ENCODE results near the gene PGGHG. TPM values are rescaled to one million over a fixed set of nuclear protein-coding genes. Genes with fewer than 3 reads are reported as not detected.
"Not testable (repeated sequence)": the region's sequence is repeated elsewhere in the genome, so short reads cannot be mapped to it uniquely, and the experiment has no call there.

Gene PGGHG
- total RNA-seq, 1 donor from 2014 or later: 2.4 TPM

DNA sequence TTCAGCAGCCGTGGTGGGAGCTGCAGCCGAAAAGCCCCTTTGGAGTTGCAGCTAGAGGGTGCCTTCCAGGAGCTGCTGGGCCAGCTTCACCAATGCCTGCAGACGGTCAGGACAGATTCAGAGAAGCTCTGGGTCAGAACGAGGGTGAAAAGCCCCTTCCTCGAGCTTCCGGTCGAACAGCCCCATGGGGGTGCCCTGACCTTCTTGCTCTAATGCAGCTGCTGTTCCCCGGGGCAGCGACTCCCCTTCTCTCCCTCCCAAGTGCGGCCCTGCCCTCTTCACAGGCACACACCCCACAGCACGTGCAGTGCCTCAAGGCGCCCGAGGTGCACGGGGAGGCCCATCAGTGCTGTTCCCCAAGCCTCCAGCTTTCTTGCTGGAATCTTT, 41.4 kb downstream of the PGGHG start:
- no peak for ATAC-seq

DNA sequence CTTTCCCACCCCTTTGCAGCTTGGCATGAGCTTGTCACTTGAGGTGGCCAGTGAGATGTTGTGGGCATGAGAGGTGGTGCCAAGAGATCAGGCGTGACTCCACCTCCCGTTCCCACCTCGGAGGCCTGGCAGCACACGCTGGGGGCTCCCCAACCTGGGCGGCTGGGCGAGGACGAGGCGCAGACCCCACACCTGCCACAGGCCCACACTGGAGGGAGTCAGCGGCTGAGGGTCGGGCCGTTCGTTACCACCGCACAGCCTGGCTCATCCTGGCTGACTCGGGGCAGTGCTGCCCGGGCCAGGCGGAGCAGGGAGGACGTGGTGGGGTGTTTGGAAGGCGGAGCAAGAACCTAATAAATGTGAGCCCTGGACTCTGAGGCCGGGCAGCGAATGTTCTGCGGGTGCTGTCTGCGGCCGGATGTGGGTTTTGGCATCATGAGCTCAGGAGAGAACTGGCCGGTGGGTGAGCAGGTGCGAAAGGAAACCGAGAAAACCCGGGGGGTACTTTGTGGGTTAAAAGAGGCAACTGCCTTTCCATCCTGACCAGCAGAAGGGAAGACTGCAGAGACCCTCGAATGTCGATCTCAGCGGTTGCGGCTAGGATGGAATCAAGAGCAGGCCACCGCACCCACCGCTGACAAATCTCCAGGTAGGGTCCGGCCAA, 41.9 kb downstream of the PGGHG start:
- ATAC-seq: no peak

DNA sequence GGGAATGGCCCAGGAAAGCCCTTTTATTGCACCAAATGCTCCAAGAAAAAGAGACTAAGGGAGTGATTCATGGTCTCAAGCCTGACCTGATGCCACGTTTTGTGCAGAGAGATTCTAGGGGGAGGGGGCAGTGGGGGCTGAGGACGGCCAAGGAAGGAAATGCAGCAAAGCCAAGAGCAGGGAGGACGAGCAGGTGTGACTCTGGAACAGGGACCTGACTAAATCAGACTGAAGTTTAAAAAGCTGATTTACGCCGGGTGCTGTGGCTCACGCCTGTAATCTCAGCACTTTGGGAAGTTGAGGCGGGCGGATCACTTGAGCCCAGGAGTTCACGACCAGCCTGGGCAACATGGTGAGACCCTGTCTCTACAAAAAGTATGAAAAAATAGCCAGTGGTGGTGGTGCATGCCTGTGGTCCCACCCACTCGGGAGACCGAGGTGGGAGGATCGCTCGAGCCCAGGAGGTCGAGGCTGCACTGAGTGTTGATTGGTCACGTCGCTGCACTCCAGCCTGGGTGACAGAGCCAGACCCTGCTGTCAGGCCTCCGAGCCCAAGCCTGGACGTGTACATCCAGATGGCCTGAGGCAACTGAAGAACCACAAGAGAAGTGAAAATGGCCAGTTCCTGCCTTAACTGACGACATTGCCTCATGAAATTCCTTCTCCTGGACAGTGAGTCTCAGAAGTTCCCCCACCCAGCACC, 42.6 kb downstream of the PGGHG start:
- no peak for ATAC-seq

DNA sequence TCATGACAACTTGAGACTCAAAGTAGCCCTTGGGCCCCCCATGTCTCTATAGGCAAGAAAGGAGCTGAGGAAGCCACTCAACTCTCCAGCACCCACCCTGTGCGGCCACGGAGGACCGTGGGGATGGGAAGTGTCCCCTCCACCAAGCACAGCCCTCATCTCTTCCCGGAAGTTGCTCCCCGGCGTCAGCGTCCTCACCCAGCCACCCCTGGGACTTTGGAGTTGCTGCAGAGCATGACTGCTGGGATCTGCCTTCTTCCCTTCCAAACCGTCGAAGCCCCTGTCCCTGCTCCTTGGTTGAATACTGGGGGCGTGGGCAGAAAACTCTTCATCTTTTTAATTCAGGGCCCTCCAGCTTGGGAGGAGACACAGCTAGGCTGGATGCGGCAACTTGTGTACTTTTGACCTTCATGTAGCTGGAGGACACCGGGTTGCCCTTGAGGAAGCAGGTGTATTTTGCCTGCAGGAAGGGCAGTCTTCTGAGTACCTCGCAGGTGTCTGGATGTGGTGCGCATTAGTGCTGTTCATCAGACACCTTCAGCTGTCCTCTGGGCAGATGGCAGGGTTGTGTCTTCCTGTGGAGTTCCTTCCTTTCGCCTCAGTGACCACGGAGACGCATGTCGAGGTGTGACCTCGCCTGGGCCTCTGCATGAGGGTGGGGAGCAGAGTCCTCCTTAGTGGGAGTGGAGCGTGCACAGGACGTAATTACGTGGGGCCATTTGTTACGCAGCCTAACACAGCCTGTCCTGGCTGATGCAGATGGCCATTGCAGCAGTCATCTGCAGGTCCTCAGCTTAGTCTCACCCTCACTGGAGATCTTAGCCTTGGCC, 43.9 kb downstream of the PGGHG start:
- ATAC-seq: no peak

DNA sequence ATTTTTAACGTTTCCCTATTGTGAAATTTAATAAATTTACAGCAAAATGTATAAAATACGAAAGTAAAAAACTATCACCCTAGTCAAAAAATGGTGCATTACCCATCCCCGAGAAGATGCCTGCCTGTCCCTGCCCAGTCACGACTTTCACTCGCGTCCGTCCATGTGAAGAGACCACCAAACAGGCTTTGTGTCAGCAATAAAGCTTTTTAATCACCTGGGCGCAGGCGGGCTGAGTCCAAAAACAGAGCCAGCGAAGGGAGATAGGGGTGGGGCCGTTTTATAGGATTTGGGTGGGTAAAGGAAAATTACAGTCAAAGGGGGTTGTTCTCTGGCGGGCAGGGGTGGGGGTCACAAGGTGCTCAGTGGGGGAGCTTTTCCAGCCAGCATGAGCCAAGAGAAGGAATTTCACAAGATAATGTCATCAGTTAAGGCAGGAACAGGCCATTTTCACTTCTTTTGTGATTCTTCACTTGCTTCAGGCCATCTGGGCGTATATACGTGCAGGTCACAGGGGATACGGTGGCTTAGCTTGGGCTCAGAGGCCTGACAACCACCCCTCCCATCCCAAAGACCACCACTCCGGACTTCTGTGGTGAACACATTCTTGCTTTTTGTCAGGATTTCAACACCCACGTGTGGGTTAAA, 44.8 kb downstream of the PGGHG start:
- not testable (repeated sequence) for ATAC-seq

DNA sequence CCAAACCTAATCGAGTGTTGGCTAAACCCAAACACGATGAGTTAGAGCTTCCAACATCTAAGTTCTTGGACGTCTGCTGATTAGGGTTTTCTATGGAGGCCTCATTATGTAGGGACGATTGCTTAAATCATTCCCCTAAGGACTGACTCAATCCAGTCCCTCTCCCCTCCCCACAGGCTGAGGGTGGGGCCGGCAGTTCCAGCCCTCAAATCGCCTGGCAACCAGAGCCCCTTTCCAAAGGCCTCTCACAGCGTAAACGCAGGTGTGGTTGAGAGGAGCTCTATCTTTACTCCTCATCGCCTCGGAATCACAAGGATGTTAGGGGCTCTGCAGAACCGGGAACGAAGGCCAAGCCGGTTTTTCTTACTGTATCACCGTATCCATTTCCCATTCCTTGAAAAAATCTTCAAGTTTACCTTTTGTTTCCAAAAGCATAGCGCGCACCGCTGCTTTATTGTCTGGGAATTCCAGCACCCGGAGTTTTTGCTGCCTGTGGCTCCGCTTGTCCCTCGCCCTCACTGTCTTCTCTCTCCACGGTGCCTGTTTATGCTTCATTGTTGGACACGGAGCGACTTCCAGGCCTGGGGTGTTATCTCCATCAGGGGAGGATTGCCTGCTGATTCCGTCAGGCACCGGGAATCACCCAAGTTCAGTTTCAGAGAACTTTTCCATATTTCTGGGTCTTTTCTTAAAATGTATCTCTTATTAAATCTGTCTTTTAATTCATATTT, 45.5 kb downstream of the PGGHG start:
- ATAC-seq: no peak

DNA sequence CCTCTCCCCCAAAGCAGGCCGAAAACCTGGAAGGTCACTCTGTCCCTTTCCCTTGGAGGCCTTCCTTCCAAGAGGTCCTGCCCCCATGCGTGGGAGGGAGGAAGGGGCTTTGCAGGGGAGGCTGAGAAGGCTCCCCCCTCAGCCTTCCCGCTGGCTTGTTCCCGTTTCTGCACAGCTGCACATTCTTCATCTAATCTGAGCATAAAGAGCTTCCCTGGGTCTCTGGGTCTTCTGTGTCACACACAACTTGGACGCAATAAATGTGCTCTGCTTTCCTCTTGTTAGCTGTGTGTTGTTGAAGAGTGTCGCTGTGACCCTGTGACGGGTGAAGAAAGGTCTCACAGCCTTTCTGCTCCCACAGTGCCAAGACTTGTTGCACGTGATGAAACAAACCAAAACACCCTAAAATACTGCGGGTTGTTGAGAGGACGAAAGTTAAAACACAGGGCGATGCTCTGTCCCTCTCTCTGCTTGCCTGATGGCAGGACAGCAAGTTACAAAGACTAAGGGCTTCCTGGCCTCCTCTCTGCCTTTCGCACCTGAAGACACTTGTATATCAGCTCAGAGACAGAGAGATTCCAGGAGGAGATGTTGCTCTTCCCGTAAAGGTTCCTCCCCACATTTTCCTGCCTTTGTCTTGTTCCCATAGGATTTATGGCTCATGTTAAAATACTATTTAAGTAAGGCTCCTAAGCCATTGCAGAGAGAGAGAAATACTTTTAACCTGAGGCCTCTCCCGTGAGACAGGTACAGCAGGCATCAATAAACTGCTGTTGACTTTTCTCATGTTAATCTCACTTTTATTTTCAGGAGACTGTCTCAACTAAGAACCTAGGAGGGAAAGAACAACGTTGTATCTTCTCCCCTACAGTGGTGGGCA, 47.1 kb downstream of the PGGHG start:
- ATAC-seq: no peak

DNA sequence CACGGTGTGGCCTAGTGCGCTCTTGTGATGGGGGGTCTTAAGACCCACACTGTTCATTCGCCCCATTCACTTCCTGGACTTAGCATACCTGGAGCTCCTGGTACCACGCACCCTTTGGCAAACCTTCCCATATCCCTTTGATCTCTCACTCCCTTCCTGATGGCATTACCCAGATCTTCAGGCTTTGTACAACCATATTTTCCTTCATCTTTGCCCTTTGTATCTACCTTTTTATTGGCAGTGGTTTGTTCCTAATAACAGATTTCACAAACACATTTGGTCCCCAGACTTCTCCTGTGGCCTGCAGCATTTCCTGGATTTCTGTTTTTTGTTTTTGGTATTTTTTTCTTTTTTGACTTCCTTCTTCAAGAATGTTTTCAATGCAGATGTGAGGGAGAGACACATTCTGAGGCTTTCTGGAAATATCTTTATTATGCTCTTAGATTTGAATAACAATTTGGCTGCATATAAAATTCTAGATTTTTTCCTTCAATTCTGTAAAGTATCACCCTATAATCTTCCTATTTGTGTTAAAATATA, 47.8 kb downstream of the PGGHG start:
- no peak for ATAC-seq

DNA sequence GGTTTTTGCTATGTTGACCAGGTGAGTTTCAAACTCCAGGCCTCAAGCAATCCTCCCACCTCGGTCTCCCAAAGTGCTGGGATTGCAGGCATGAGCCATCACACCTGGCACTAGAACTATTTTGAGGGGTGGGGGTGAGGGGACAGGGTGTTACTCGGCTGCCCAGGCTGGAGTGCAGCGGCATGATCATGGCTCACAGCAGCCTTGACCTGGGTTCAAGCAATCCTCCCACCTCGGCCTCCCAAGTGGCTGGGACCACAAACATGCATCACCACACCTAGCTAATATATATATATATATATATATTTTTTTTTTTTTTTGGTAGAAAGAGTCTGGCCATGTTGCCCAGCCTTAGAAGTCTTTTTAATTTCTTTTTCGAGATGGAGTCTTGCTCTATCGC, 48.8 kb downstream of the PGGHG start:
- no peak for ATAC-seq

DNA sequence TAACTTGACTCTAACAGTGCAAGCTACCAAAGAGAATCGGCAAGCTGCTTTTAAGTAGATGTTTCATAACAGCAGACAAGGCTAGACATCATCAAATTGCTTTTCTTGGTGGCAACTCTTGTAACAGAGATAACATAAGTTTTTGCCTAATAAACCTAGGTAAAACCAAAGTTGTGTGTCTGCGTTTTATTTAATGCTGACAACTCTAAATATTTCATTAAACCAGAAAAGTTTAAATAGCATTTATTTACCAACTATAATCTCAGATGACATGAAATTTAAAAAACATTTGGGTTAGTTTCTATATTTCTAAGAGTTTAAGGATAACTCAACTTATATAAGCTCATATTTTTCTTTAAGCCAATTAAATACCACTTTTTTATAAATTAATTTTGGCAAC, 51.0 kb downstream of the PGGHG start:
- ATAC-seq: no peak

DNA sequence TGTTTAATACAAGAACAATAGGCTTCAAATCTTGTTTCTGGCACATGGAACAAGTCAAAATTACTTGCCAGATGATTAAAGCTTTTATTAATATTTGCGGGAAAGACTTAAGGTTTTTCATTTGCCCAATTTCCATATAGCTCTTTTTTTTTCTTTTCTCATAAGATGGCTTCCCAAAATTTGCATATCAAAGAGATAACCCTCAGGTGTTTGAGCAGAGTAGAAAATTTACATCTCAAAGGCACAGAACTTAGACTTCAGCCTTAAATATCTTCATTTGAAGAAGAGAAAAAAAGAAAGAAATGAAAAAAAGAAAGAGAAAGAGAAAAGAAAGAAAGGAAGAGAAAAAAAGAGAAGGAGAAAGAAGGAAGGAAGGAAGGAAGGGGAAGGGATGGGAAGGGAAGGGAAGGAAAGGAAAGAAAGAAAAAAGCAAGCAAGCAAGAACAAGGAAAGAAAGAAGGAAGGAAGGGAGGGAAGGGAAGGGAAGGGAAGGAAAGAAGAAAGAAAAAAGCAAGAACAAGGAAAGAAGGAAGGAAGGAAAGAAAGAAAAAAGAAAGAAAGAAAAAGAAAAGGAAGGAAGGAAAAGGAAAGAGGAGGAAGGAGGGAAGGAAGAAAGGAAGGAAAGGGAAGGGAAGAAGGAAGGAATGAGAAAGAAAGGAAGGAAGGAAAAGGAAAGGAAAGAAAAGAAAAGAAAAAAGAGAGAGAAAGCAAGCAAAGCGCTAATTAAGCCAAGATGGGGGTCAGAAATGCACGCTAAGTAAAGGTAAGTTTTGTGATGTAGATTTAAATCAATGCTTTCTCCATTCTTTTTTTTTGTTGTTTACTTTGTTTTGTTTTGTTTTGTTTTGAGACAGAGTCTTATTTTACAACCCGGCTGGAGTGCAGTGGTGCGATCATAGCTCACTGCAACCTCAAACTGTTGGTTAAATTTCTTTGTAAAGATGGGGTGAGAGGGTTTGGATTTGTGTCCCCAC, 51.9 kb downstream of the PGGHG start:
- no peak for ATAC-seq

DNA sequence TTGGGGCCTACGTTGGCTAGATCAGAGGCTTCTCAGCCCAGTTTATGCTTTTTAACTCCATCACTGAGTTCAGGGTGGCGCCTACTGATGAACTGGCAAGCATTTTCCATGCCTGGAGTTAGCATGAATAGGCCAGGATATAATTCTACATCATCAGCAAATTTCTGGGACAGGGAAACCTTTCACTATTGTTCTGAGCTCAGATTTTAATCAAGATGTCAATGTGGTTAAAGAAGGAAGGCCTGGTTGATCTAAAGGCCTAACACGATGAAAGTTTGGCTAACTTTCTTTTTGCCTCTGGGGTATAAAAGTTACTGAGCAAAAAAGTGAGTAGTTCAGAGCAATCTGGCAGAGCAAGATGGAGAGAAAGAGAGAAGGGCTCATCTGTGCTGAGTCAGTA, 53.4 kb downstream of the PGGHG start:
- ATAC-seq: peak; percentile 79

DNA sequence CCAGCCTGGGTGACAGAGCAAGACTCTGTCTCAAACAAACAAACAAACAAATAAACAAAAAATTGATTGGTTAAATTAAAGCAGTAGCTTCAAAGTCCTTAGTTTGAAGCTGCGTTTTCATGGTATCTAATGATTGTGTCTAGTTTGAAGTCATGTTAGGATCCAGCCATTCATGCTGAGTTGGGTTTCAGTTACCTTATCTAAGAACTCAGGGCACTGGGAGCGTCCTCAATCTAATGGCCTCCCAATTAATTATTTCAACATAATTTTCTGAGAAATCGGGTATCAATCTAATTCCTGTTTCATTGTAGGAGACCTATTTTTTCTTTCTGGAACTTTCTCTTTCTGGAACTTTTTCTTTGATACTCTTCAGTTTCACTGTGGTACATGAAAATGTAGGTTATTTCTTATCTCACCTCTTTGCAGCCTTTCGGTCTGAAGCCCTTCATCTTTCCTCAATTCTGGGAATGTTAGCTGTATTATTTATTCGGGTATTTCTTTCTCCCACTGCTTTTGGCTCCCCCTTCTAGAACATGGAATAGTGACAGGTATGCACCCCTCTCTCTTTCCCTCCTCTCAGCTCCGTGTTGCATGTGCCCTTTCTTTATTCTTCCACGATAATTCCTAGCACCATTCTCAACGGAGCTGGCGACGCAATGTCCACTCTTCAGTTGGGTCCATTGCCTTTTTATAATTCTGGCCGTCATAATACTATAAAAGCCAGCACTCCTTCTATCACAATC, 56.1 kb downstream of the PGGHG start:
- no peak for ATAC-seq

Other genes with a start within 250 kb of the PGGHG start
- gene SCGB1C1, start 96.0 kb upstream of the PGGHG start, total RNA-seq: not detected
- 20.5 TPM for gene BET1L, start 81.7 kb upstream of the PGGHG start, total RNA-seq
- gene RIC8A, start 81.4 kb upstream of the PGGHG start, total RNA-seq: 60.3 TPM
- 6.2 TPM for gene SIRT3, start 52.8 kb upstream of the PGGHG start, total RNA-seq
- gene PSMD13, start 52.1 kb upstream of the PGGHG start, total RNA-seq: 81.8 TPM
- gene NLRP6, start 10.7 kb upstream of the PGGHG start, total RNA-seq: 0.12 TPM
- not detected for gene IFITM5, start 10.4 kb downstream of the PGGHG start, total RNA-seq
- 94.0 TPM for gene IFITM2, start 18.7 kb downstream of the PGGHG start, total RNA-seq
- gene IFITM1, start 24.9 kb downstream of the PGGHG start, total RNA-seq: 59.8 TPM
- gene IFITM3, start 31.7 kb downstream of the PGGHG start, total RNA-seq: 180 TPM
- 0.32 TPM for gene B4GALNT4, start 80.4 kb downstream of the PGGHG start, total RNA-seq
- 359 TPM for gene PKP3, start 105.1 kb downstream of the PGGHG start, total RNA-seq
- 15.4 TPM for gene SIGIRR, start 125.9 kb downstream of the PGGHG start, total RNA-seq
- gene ANO9, start 152.9 kb downstream of the PGGHG start, total RNA-seq: 12.8 TPM
- gene PTDSS2, start 161.2 kb downstream of the PGGHG start, total RNA-seq: 12.0 TPM
- 152 TPM for gene RNH1, start 218.1 kb downstream of the PGGHG start, total RNA-seq
- gene HRAS, start 246.4 kb downstream of the PGGHG start, total RNA-seq: 118 TPM
- 1.3 TPM for gene LRRC56, start 248.4 kb downstream of the PGGHG start, total RNA-seq

All from esophagus mucosa (tissue), 1 donor.